Gastrocnemius medialis (tissue), 4 donors: Measurements from ENCODE around the gene CYP2A6.
"Not testable (repeated sequence)": the region's sequence is repeated elsewhere in the genome, so short reads cannot be mapped to it uniquely, and the experiment has no call there.

Experiments
- POLR2A ChIP-seq, 2 donors: fragments of 450-650 bp; IDR thresholded peaks; one replicate each; pipeline ENCODE4 v1.6.1; 2017; ENCODE audit warnings: antibody characterized with exemption in 2 of 2, mild to moderate bottlenecking in 2 of 2, moderate library complexity in 2 of 2
- TF ChIP-seq, protein P1 (sequence below), 5 experiments: fragments of 450-650 bp in 3 of 5; fragments of 200-600 bp in 2 of 5; sonication (generic) in 2 of 5; IDR thresholded peaks in 4 of 5; conservative IDR thresholded peaks in 1 of 5; 1 replicate in 4 of 5; 2 replicates in 1 of 5; pipeline ENCODE4 v1.5.1; 2016 to 2019; ENCODE audit warnings: antibody characterized with exemption in 5 of 5, mild to moderate bottlenecking in 3 of 5, moderate library complexity in 3 of 5

DNA sequence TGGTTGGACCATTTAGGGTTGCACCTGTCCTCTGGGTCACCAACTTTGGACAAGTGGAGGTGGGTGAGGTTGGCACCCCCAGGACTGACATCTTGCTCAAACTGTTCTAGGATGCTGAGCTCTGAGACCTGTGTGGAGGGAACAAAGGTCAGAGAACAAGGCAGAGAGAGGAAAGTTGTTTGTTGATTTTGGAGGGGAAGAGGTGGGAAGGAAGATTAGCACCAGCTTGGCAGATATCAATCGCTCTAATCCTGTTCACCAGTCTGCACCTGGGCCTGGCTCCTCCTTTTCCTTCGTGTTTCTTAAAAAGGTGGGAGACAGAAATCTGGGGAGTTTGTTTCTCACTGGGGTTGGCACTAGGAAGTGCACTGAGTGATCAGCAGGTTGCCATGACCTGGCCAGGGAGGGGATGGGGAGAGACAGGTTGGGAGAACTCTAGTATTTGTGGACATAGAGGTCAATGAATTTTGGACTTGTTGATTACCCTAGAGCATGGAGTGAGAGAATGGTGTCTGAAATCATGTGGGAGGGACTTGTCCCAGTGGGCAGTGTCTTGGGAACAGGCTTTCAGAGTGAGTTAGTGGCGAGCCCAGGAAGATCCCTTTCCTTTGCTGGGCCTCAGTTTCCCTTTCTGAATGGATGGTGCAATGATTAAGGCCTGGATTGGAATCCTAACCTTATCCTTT lies 2.4 kb upstream of the CYP2A6 start:
- TF ChIP-seq, protein P1, sequence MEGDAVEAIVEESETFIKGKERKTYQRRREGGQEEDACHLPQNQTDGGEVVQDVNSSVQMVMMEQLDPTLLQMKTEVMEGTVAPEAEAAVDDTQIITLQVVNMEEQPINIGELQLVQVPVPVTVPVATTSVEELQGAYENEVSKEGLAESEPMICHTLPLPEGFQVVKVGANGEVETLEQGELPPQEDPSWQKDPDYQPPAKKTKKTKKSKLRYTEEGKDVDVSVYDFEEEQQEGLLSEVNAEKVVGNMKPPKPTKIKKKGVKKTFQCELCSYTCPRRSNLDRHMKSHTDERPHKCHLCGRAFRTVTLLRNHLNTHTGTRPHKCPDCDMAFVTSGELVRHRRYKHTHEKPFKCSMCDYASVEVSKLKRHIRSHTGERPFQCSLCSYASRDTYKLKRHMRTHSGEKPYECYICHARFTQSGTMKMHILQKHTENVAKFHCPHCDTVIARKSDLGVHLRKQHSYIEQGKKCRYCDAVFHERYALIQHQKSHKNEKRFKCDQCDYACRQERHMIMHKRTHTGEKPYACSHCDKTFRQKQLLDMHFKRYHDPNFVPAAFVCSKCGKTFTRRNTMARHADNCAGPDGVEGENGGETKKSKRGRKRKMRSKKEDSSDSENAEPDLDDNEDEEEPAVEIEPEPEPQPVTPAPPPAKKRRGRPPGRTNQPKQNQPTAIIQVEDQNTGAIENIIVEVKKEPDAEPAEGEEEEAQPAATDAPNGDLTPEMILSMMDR (IDR thresholded peaks at IDR 0.05 in 4 of 5, conservative IDR thresholded peaks at IDR 0.05 in 1 of 5), result not testable (repeated sequence)
- not testable (repeated sequence) for TF ChIP-seq POLR2A (IDR thresholded peaks at IDR 0.05)
